HG02943 (cell line): ENCODE results near the gene KCNJ15.

Source experiments
- ATAC-seq: cut with Tn5 transposase; IDR thresholded peaks from one replicate; pipeline ENCODE4 v1.9.1; 2021; ENCODE audit warnings: mild to moderate bottlenecking, low read depth, moderate library complexity; ENCODE audit not compliant: unreplicated experiment

Gene KCNJ15

GRCh38 chr21:38351176-38351959, 94.6 kb downstream of the KCNJ15 start:
- ATAC-seq: no peak

- no peak for ATAC-seq
These were observed 95.2 kb downstream of the KCNJ15 start for GRCh38 chr21:38351961-38352521.

GRCh38 chr21:38352536-38353219, 95.9 kb downstream of the KCNJ15 start:
- no peak for ATAC-seq

GRCh38 chr21:38354231-38354630, 97.4 kb downstream of the KCNJ15 start:
- no peak for ATAC-seq

- no peak for ATAC-seq
These were observed 98.0 kb downstream of the KCNJ15 start for GRCh38 chr21:38354746-38355145.

- no peak for ATAC-seq
These were observed 98.6 kb downstream of the KCNJ15 start for GRCh38 chr21:38355353-38355752.

GRCh38 chr21:38355992-38356781, 99.4 kb downstream of the KCNJ15 start:
- ATAC-seq: no peak
